GM19239 (cell line): ENCODE results near the gene SERPINA4.
"Not testable (repeated sequence)": the region's sequence is repeated elsewhere in the genome, so short reads cannot be mapped to it uniquely, and the experiment has no call there.

ENCODE experiments used
- DNase-seq: peaks from one replicate; pipeline ENCODE4 v3.0.0; 2011; ENCODE audit warnings: low spot score; ENCODE audit not compliant: insufficient read length
- FAIRE-seq: peaks from 2 replicates; lab custom pipeline; 2011; peaks lifted over from hg19 to GRCh38; lab: Jason Lieb, UNC

SERPINA4 gene

GRCh38 chr14:94584591-94585280 is 23.5 kb downstream of the SERPINA4 start:
- DNase-seq (no peak), FAIRE-seq (no peak)

- DNase-seq = no peak
- FAIRE-seq = no peak
Observed at GRCh38 chr14:94586635-94587034, 25.4 kb downstream of the SERPINA4 start.

GRCh38 chr14:94588311-94588710 is 27.1 kb downstream of the SERPINA4 start:
- DNase-seq (no peak), FAIRE-seq (no peak)

GRCh38 chr14:94591073-94591472 is 29.8 kb downstream of the SERPINA4 start:
- FAIRE-seq = no peak

GRCh38 chr14:94591871-94592270 is 30.6 kb downstream of the SERPINA4 start:
- no peak for DNase-seq
- no peak for FAIRE-seq

More at GRCh38 chr14:94591073-94591472, 29.8 kb downstream of the SERPINA4 start:
- DNase-seq = no peak

GRCh38 chr14:94592457-94592856 is 31.2 kb downstream of the SERPINA4 start:
- no peak for DNase-seq
- FAIRE-seq = no peak

- DNase-seq (no peak), FAIRE-seq (no peak)
Observed at GRCh38 chr14:94593376-94593748, 32.1 kb downstream of the SERPINA4 start.

- no peak for FAIRE-seq
- no peak for DNase-seq
Observed at GRCh38 chr14:94593749-94594431, 32.6 kb downstream of the SERPINA4 start.

- no peak for DNase-seq
- no peak for FAIRE-seq
Observed at GRCh38 chr14:94594441-94594840, 33.2 kb downstream of the SERPINA4 start.

- no peak for FAIRE-seq
- no peak for DNase-seq
Observed at GRCh38 chr14:94595912-94596311, 34.7 kb downstream of the SERPINA4 start.

GRCh38 chr14:94596361-94596760 is 35.1 kb downstream of the SERPINA4 start:
- no peak for FAIRE-seq

GRCh38 chr14:94597788-94598187 is 36.5 kb downstream of the SERPINA4 start:
- FAIRE-seq (no peak), DNase-seq (no peak)

More at GRCh38 chr14:94596361-94596760, 35.1 kb downstream of the SERPINA4 start:
- no peak for DNase-seq

- DNase-seq (no peak), FAIRE-seq (no peak)
Observed at GRCh38 chr14:94598506-94598815, 37.2 kb downstream of the SERPINA4 start.

GRCh38 chr14:94598816-94599655 is 37.8 kb downstream of the SERPINA4 start:
- no peak for FAIRE-seq
- DNase-seq = no peak

- DNase-seq (no peak), FAIRE-seq (no peak)
Observed at GRCh38 chr14:94599656-94600004, 38.4 kb downstream of the SERPINA4 start.

- no peak for FAIRE-seq
- DNase-seq = no peak
Observed at GRCh38 chr14:94600148-94600545, 38.9 kb downstream of the SERPINA4 start.

GRCh38 chr14:94601884-94602391 is 40.7 kb downstream of the SERPINA4 start:
- no peak for FAIRE-seq

GRCh38 chr14:94602722-94603121 is 41.5 kb downstream of the SERPINA4 start:
- FAIRE-seq (no peak), DNase-seq (no peak)

More at GRCh38 chr14:94601884-94602391, 40.7 kb downstream of the SERPINA4 start:
- DNase-seq = no peak

- FAIRE-seq = no peak
Observed at GRCh38 chr14:94605361-94605760, 44.1 kb downstream of the SERPINA4 start.

GRCh38 chr14:94608966-94609365 is 47.7 kb downstream of the SERPINA4 start:
- not testable (repeated sequence) for FAIRE-seq, DNase-seq

More at GRCh38 chr14:94605361-94605760, 44.1 kb downstream of the SERPINA4 start:
- DNase-seq = no peak

GRCh38 chr14:94611179-94611578 is 49.9 kb downstream of the SERPINA4 start:
- no peak for DNase-seq
- no peak for FAIRE-seq
